ENCODE data around the gene PPP2R2B.

- no peak for TF ChIP-seq FOXP4 (CRISPR knock-in tag; IDR thresholded peaks at IDR 0.05)
- TF ChIP-seq SP1 (CRISPR knock-in tag; conservative IDR thresholded peaks at IDR 0.05): no peak
- TF ChIP-seq, protein P1, sequence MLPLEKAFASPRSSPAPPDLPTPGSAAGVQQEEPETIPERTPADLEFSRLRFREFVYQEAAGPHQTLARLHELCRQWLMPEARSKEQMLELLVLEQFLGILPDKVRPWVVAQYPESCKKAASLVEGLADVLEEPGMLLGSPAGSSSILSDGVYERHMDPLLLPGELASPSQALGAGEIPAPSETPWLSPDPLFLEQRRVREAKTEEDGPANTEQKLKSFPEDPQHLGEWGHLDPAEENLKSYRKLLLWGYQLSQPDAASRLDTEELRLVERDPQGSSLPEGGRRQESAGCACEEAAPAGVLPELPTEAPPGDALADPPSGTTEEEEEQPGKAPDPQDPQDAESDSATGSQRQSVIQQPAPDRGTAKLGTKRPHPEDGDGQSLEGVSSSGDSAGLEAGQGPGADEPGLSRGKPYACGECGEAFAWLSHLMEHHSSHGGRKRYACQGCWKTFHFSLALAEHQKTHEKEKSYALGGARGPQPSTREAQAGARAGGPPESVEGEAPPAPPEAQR (CRISPR knock-in tag; IDR thresholded peaks at IDR 0.05): no peak
- TF ChIP-seq, protein P2, sequence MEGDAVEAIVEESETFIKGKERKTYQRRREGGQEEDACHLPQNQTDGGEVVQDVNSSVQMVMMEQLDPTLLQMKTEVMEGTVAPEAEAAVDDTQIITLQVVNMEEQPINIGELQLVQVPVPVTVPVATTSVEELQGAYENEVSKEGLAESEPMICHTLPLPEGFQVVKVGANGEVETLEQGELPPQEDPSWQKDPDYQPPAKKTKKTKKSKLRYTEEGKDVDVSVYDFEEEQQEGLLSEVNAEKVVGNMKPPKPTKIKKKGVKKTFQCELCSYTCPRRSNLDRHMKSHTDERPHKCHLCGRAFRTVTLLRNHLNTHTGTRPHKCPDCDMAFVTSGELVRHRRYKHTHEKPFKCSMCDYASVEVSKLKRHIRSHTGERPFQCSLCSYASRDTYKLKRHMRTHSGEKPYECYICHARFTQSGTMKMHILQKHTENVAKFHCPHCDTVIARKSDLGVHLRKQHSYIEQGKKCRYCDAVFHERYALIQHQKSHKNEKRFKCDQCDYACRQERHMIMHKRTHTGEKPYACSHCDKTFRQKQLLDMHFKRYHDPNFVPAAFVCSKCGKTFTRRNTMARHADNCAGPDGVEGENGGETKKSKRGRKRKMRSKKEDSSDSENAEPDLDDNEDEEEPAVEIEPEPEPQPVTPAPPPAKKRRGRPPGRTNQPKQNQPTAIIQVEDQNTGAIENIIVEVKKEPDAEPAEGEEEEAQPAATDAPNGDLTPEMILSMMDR (IDR thresholded peaks at IDR 0.05): no peak
- no peak for TF ChIP-seq ZNF121 (CRISPR knock-in tag; IDR thresholded peaks at IDR 0.05)
- TF ChIP-seq NR1H2 (CRISPR knock-in tag; IDR thresholded peaks at IDR 0.05): no peak
- no peak for TF ChIP-seq FOXJ3 (CRISPR knock-in tag; IDR thresholded peaks at IDR 0.05; ENCODE audit: borderline replicate concordance)
- no peak for TF ChIP-seq SMAD4 (CRISPR knock-in tag; IDR thresholded peaks at IDR 0.05)
- TF ChIP-seq JUN (CRISPR knock-in tag; IDR thresholded peaks at IDR 0.05): no peak
- TF ChIP-seq SMAD3 (CRISPR knock-in tag; IDR thresholded peaks at IDR 0.05; ENCODE audit: borderline replicate concordance): no peak
- no peak for TF ChIP-seq MLX (CRISPR knock-in tag; IDR thresholded peaks at IDR 0.05)
- no peak for TF ChIP-seq ZNF232 (CRISPR knock-in tag; IDR thresholded peaks at IDR 0.05)
- no peak for TF ChIP-seq CBFB (CRISPR knock-in tag; IDR thresholded peaks at IDR 0.05; ENCODE audit: low read depth)
Measured at GRCh38 chr5:146703499-146703898, 175.1 kb downstream of the PPP2R2B start.
